NCI-H2196 treated with DMSO at 0.1 percent for 48 hours (cell line): ENCODE measurements around the gene CDC42BPG.
A peak's percentile ranks its signal among the peaks of the same experiment; 100 is the strongest.

Experiments used
- DNase-seq: peaks from one replicate; lab custom pipeline; 2025; ENCODE audit not compliant: unreplicated experiment; lab: John Stamatoyannopoulos, UW

Gene CDC42BPG

DNA sequence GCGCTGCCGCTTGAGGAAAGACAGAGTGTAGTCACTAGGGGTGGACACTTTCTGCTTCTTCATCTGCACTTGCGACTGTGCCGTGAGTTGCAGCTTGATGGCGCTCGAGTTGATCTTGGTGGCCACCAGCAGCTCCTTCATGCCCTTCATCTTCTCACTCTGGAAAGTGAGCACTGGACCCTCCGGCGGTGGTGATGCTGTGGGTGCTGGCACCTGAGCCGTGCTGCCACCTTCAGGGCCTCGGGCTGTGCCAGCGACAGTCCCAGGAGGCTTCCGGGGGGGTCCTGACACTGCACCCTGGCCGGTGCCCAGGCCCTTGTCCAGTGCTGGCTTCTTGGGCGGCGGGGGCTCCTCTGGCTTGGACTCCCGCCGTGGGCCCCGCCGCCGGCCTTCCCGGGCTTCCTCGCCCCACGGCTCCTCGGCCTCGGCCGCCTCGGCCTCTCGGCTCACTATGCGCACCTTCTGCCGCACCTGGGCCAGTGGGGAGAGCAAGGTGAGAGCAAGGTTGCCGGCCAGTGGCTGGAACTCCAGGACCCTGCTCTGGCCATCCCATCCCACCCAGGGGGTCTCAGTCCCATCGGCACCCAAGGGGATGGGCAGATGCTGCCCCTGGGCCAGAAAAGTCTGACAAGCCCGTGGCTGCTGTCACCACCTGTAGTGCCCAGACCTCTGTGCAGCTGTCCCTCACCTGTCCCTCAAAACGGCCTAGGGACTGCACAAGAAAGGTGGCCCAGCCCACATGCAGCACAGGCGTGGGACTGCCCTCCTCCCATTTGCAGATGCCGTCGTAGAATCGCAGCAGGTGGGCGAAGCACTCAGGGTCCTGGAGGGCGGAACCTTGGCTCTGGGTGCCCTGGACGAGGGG lies 39.9 kb downstream of the CDC42BPG start:
- DNase-seq: no peak

GRCh38 chr11:64803846-64804345 lies 40.6 kb downstream of the CDC42BPG start:
- DNase-seq: peak; percentile 76

GRCh38 chr11:64803158-64803845 lies 41.2 kb downstream of the CDC42BPG start, which contains the start of gene MAP4K2:
MAP4K2 (minus strand) TSS chr11:64803214; CDS start chr11:64803149, 65 bp downstream.
- DNase-seq: peak; percentile 76

GRCh38 chr11:64802370-64803157 lies 41.9 kb downstream of the CDC42BPG start:
- DNase-seq: no peak

GRCh38 chr11:64801561-64802369 lies 42.7 kb downstream of the CDC42BPG start:
- DNase-seq: no peak

DNA sequence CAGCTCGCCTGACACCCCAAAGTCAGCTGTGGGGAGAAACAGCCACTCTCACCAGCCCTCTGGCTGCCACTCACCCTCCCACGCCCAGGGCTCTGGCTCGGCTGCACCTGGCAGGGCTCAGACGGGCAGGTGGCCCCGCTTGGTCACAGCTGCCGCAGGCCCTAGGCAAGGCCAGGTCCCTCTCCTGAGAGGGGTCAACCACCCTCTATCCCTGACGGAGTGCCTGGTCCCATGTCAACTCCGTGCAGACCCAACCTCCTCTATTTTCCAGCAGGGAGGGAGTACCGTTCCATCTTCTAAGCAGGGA lies 43.3 kb downstream of the CDC42BPG start:
- no peak for DNase-seq

DNA sequence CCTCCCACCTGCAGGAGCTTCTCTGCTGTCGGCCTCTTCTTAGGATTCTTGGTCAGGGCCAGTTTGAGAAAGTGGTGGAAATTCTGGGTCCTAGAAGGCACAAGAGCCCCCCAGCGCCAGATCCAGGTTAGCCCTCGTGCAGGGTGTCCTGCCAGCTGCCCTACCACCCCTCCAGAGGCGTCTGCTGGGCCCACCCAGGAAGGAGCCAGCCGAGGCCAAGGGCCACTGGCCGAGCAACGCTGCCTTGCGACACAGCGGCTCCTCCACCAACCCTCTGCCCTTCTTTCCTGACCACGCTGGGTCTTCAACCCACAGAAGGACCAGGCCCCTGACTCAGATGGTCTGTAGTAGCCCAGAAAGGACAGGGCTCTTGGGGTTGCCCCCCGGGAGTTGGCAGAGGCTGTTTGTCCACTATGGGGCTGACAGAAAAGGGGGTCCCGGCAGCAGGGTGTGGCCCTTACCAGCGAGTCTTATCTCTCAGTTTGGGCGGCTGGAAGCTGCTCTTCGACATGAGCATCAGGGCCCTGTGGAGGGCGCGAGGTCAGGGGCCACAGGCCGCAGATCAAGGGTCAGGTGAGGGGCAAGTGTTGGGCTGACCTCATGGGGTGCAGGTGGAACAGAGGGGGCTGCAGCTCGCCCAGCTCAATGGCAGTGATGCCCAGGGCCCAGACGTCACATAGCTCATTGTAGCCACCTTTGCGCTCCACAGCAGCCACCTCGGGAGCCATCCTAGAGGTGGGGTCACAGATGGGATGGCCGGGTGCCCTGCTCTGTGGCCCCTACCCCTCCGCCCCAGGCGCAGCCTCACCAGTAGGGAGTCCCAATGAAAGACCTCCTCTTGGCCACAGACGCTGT lies 43.9 kb downstream of the CDC42BPG start:
- DNase-seq: no peak

GRCh38 chr11:64799623-64800302 lies 44.7 kb downstream of the CDC42BPG start:
- DNase-seq: no peak

DNA sequence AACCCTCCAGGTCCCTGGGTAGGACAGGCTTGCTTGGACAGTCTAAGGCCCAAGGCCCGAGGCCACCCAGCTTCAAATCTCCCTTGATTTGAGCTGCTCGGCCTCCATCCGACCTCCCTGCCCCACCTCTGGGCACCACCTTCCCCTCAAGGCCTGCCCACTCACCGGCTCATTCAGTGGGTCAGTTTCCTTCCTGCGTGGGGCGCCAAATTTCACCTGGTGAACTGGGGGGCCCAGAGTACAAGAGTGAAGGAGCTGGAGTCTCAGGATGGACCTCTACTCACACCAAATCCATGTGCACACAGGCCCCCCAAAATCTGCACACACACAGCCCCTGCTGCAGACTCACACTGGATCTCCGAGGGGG lies 45.2 kb downstream of the CDC42BPG start:
- no peak for DNase-seq

- DNase-seq: no peak
Measured at GRCh38 chr11:64796757-64797541, 47.5 kb downstream of the CDC42BPG start.

DNA sequence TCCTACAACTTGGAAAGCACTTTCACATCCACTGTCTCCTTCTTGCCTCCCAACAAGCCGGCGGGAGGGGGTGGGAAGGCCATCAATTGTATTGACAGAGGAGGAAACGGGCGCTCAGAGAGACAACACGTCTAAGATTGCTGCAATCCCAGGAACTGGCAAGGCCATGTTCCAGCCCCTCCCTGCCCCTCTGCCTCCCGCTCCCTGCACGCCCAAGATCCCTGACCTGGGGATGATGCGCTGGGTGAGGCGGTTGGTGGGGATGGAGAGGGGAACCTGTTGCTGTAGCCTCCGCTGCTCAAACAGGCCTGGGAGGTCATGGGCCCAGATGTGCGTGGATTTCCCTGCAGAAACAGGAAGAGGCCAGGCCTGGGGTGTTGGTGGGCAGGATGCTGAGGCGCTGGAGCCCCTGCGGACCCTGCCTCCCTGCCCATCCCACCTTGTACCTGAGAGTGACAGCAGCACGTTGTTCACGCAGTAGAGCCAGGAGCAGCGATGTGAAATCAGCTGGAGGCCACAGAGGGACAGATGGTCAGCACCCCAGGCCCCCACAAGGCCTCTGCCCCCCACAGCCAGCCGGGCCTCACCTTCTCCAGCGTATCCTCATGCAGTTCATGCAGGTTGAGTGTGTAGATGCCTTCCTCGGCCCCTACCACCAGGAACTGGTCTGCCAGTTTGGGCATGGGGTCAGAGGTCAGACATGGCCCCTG lies 48.3 kb downstream of the CDC42BPG start:
- DNase-seq: no peak

GRCh38 chr11:64794526-64794925 lies 49.9 kb downstream of the CDC42BPG start:
- DNase-seq: no peak

DNA sequence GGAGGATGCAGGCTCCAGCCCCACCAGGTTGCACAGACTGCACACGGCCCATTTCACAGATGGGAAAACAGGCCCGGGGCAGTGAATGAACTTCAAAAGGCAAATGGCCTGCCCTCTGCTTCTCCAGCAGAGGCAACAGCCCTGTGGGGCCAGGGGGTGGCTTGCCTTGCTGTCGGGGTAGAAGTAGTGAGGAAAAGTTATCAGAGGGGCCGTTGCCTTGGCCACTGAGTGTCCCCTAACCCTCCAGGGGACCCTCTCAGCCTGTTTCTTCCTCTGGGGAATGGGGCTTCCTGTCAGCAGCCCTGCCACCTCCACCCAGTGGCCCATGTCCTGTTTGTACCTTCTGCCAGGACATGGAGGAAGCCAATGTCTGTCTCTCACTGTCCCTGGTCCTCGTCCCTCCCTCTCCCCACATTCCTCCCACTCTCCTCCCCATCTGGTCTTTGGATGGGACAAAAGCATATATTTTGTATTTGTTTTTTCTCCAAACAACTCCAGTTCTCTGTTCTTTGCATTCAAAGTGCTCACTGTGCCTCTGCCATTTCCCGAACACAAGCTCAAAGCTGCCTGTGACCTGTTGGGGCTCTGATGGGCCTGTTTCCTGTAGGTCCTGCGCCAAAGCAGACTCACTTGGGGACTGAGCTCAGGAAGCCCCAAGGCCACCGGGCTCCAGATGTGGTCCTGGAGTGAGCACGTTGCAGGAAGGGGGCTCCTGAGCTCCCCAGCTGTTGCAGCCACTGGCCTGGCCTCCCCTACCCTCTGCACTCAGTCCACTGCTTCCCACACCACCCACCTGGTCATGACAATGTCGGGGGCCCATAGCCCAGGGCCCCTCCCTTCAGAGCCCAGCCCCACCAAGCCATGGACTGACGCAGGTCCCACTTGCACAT lies 50.9 kb downstream of the CDC42BPG start:
- DNase-seq: no peak

- no peak for DNase-seq
Measured at GRCh38 chr11:64792482-64792881, 52.0 kb downstream of the CDC42BPG start.

DNA sequence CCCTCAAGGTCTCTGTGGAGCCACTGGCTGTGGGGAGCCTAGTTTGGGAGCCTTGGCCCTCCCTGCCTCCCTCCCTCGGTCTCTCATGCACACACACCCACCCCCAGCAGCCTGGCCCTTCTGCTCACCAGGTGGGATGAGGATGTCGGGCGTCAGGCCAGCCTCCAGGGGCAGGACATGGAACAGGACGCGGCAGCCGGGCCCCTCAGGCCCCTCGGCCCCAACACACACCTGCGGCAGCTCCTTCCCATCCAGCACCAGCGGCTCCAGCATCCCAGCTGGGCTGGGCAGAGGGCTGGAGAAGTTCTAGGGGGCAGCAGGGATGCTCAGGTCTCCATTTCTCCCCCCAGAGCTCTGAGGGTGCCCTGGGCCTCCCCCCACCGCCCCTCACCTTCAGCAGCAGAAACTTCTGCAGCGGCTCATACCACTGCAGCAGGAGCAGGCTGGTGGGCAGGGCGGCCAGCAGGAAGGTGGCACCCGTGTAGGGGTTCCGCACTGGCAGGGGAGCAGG lies 52.6 kb downstream of the CDC42BPG start:
- DNase-seq: no peak

DNA sequence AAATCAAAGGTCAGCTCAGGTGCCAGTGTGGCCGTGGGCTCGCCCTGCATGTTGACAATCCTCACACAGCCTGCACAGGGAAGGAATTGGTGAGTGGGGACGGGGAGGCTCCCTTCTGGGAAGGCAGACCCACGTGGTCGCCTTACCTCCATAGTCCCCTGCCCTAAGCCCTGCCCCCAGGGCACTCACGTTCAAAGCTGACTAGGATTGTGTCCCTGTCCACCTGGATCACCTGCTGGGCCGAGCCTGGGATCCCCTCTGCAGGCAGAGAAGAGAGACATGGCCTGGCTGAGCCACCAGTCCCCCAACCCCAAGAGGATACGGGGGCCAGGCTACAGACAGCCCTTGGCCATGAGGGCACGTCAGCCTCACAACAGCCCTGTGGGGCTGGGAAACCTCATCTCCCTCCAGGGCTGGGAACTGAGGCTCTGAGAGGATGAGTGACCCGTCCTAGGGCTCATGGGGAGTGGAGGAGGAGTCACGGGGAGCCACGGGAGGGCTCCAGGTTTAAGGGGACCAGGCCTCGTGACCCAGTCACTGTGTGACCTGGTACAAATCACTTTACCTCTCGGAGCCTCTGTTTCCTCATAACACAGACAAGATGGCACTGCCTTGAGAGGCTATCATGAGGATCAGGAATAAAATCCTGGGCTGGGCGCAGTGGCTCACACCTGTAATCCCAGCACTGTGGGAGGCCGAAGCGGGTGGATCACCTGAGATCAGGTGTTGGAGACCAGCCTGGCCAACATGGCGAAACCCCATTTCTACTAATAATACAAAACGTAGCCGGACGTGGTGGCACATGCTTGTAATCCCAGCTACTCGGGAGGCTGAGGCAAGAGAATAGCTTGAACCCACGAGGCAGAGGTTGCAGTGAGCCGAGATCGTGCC lies 54.0 kb downstream of the CDC42BPG start:
- DNase-seq: no peak
